Gastroesophageal sphincter (tissue), 4 donors: ENCODE data around the gene SERPINB4. TPM values are rescaled to one million over a fixed set of nuclear protein-coding genes. Genes with fewer than 3 reads are reported as not detected.
"Not testable (repeated sequence)": the region's sequence is repeated elsewhere in the genome, so short reads cannot be mapped to it uniquely, and the experiment has no call there.

ENCODE experiments used
- ATAC-seq: fragments of 150-250 bp; one replicate; pipeline ENCODE4 v1.9.1; 2016; ENCODE audit warnings: mild to moderate bottlenecking, moderate library complexity
- H3K27ac ChIP-seq, 4 donors: fragments of 200-600 bp; sonication (generic) in 3 of 4; 1 replicate in 3 of 4; 2 replicates in 1 of 4; pipeline ENCODE4 v1.5.1; 2016 to 2019
- H3K27me3 ChIP-seq: fragments of 200-600 bp; sonication (generic); one replicate; pipeline ENCODE4 v1.5.1; 2019
- H3K36me3 ChIP-seq, 2 donors: fragments of 200-600 bp; sonication (generic); one replicate each; pipeline ENCODE4 v1.5.1; 2019; ENCODE audit warnings: control low read depth in 1 of 2
- H3K4me1 ChIP-seq, 3 donors: fragments of 200-600 bp; sonication (generic); 1 replicate in 2 of 3; 2 replicates in 1 of 3; pipeline ENCODE4 v1.5.1; 2016 to 2019; ENCODE audit warnings: control low read depth in 2 of 3
- H3K4me3 ChIP-seq, 2 donors: fragments of 200-600 bp; sonication (generic); one replicate each; pipeline ENCODE4 v1.5.1; 2019; ENCODE audit warnings: mild to moderate bottlenecking in 1 of 2, moderate library complexity in 1 of 2
- H3K9me3 ChIP-seq, 3 donors: fragments of 200-600 bp; sonication (generic); one replicate each; pipeline ENCODE4 v1.5.1; 2017 to 2019; ENCODE audit warnings: control low read depth in 2 of 3
- CTCF ChIP-seq, 4 experiments: fragments of 200-600 bp in 2 of 4; fragments of 450-650 bp in 2 of 4; sonication (generic) in 1 of 4; IDR thresholded peaks; one replicate each; pipeline ENCODE4 v1.5.1; 2017 to 2019; ENCODE audit warnings: antibody characterized with exemption in 4 of 4, mild to moderate bottlenecking in 2 of 4, moderate library complexity in 2 of 4
- EP300 ChIP-seq: sonication (generic); formaldehyde crosslinking; IDR thresholded peaks from one replicate; pipeline ENCODE4 v1.6.1; 2017; ENCODE audit warnings: antibody characterized with exemption, mild to moderate bottlenecking
- POLR2A ChIP-seq, 2 donors: fragments of 450-650 bp; IDR thresholded peaks; one replicate each; pipeline ENCODE4 v1.6.1; 2017; ENCODE audit warnings: antibody characterized with exemption in 2 of 2, mild to moderate bottlenecking in 2 of 2, moderate library complexity in 1 of 2
- POLR2AphosphoS5 ChIP-seq: sonication (generic); formaldehyde crosslinking; IDR thresholded peaks from one replicate; pipeline ENCODE4 v1.6.1; 2017; ENCODE audit warnings: antibody characterized with exemption
- WGBS, 2 donors: methylation state at CpG; one replicate each; pipeline ENCODE4 v1.1.5; 2018; ENCODE audit warnings: low coverage in 1 of 2; 5-methylcytosine and 5-hydroxymethylcytosine counted together
- total RNA-seq, 4 donors: library from RNA; depleted of rRNA; stranded (reverse); fragments of >200 nt; gene quantifications; one replicate each; pipeline ENCODE4 v1.1.0, GENCODE V29; 2016

Gene SERPINB4
- total RNA-seq, 4 donors from 2014 or later, result 1.9 to 23.5 TPM; not detected in 2

GRCh38 chr18:63676526-63677323, 32.7 kb upstream of the SERPINB4 start:
- Histone ChIP-seq H3K4me3 (no peak overlapping the region), H3K27ac (no peak overlapping the region), H3K36me3 (no peaks in the 10 kb centered on the region), H3K4me1 (no peaks in the 10 kb centered on the region), H3K9me3 (no peaks in the 10 kb centered on the region), H3K27me3 (no peaks in the 10 kb centered on the region)
- TF ChIP-seq CTCF (IDR thresholded peaks at IDR 0.05) (no peak), POLR2A (IDR thresholded peaks at IDR 0.05) (no peak), POLR2AphosphoS5 (no peak), EP300 (no peak)
- ATAC-seq, result no peak
- WGBS, 2 donors, result 30 to 40% methylated on average over 5 of the region's 5 CpGs

GRCh38 chr18:63664571-63664970, 20.5 kb upstream of the SERPINB4 start:
- no peak for TF ChIP-seq POLR2AphosphoS5
- TF ChIP-seq EP300, result no peak
- TF ChIP-seq CTCF (IDR thresholded peaks at IDR 0.05), result no peak
- TF ChIP-seq POLR2A (IDR thresholded peaks at IDR 0.05), result no peak
- H3K4me1 ChIP-seq, result no peaks in the 10 kb centered on the region
- no peak overlapping the region for H3K4me3 ChIP-seq
- no peak overlapping the region for H3K27ac ChIP-seq
- WGBS, 2 donors, result 80 to 83% methylated on average over 1 of the region's 1 CpG
- no peaks in the 10 kb centered on the region for H3K36me3 ChIP-seq
- H3K9me3 ChIP-seq, result no peaks in the 10 kb centered on the region
- no peak for ATAC-seq
- no peaks in the 10 kb centered on the region for H3K27me3 ChIP-seq

- H3K36me3 ChIP-seq, ATAC-seq, H3K9me3 ChIP-seq, H3K4me3 ChIP-seq, H3K4me1 ChIP-seq, H3K27me3 ChIP-seq, H3K27ac ChIP-seq: not testable (repeated sequence)
- 69 to 100% methylated on average over 1 to 2 of the region's 3 CpGs for WGBS, 2 donors
Observed at GRCh38 chr18:63661750-63662149, 17.7 kb upstream of the SERPINB4 start, which contains the start of gene SERPINB3. Gene SERPINB3, minus strand, starts transcription at chr18:63661893. Its CDS starts 677 bp downstream, at chr18:63661216.

GRCh38 chr18:63658920-63659319, 14.9 kb upstream of the SERPINB4 start:
- not testable (repeated sequence) for H3K36me3 ChIP-seq, H3K4me3 ChIP-seq, H3K27me3 ChIP-seq, H3K27ac ChIP-seq, H3K4me1 ChIP-seq, H3K9me3 ChIP-seq, ATAC-seq
- WGBS, 2 donors, result 87% methylated on average over 3 to 4 of the region's 4 CpGs

- H3K27me3 ChIP-seq, ATAC-seq, H3K4me3 ChIP-seq, H3K36me3 ChIP-seq, H3K27ac ChIP-seq, H3K9me3 ChIP-seq, H3K4me1 ChIP-seq: not testable (repeated sequence)
- 70 to 77% methylated on average over 3 of the region's 3 CpGs for WGBS, 2 donors
Observed at GRCh38 chr18:63650271-63650670, 6.2 kb upstream of the SERPINB4 start.

- WGBS, 2 donors, result 58 to 78% methylated on average over 4 to 5 of the region's 7 CpGs
- no peak overlapping the region for H3K27ac ChIP-seq
- ATAC-seq, result no peak
- TF ChIP-seq CTCF (IDR thresholded peaks at IDR 0.05) (no peak), POLR2AphosphoS5 (no peak), EP300 (no peak), POLR2A (IDR thresholded peaks at IDR 0.05) (no peak)
- no peaks in the 10 kb centered on the region for H3K9me3 ChIP-seq
- no peaks in the 10 kb centered on the region for H3K4me1 ChIP-seq
- no peaks in the 10 kb centered on the region for H3K36me3 ChIP-seq
- H3K27me3 ChIP-seq, result no peaks in the 10 kb centered on the region
- H3K4me3 ChIP-seq, result no peak overlapping the region
Observed at GRCh38 chr18:63648241-63648640, 4.2 kb upstream of the SERPINB4 start.
